HG03558 (cell line): ENCODE results near the gene PRR35.

Source experiments
- ATAC-seq: cut with Tn5 transposase; IDR thresholded peaks from one replicate; pipeline ENCODE4 v1.9.1; 2021; ENCODE audit warnings: moderate number of reproducible peaks; ENCODE audit not compliant: unreplicated experiment; ENCODE audit errors: extremely low read depth

The PRR35 gene

DNA sequence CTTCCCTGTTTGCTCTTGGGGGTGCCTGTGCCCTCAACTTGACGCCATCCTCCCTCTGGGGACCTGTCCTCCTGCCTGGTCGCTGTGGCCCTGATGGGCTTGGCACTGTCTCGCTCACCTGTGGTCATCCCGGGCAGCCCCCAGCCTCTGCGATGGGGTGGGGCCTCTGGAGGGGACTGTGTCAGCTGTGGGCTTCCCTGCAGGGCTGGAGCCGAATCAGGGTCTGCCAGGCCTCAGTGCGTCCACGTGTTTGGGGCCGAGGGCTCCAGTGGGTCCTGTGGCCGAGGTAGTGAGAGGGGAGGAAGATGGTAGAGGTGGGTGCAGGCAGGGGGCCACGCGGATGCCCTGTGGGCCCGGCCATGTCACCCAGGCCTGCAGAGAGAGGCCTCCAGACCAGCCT is 17.6 kb downstream of the PRR35 start:
- ATAC-seq = no peak

DNA sequence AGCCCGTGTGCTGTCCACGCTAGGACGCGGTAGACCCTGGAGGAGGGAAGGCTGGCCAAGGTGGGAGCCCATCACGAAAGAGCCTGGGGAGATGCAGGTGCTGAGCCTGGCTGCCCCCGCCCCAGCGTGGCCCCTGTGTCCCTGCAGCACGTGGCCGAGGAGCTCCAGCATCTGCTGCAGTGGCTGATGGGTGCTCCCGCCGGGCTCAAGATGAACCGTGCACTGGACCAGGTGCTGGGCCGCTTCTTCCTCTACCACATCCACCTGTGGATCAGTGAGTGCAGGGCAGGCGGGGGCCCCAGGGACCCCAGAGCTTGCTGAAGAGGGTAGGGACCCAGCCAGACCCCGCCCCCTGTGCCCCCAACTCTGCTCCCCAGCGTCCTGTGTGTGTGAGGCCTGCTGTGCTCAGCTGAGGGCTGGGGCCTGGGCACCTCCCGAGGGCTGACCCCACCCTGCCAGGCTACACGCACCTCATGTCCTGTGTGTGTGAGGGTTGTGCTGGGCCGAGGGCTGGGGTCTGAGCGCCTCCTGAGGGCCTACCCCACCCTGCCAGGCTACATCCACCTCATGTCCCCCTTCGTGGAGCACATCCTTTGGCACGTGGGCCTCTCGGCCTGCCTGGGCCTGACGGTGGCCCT is 18.2 kb downstream of the PRR35 start:
- ATAC-seq = no peak

DNA sequence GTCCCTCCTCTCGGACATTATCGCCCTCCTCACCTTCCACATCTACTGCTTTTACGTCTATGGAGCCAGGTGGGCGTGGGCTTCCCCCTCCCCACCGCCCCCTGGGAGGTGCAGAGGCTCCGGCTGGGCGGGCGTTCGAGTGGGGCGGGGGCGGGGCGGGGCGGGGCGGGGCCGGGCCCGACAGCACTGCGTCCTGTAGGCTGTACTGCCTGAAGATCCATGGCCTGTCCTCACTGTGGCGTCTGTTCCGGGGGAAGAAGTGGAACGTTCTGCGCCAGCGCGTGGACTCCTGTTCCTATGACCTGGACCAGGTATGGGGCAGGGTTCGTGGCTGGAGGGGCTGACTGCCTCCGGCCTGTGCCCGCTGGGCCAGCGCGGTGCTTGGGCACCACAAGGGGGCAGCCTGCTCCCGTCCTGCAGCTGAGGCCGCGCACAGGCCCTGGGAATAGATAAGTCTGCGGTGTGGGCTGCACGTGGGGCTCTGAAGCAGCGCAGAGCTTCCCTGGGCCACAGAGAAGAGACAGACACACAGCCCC is 18.7 kb downstream of the PRR35 start:
- ATAC-seq = no peak

DNA sequence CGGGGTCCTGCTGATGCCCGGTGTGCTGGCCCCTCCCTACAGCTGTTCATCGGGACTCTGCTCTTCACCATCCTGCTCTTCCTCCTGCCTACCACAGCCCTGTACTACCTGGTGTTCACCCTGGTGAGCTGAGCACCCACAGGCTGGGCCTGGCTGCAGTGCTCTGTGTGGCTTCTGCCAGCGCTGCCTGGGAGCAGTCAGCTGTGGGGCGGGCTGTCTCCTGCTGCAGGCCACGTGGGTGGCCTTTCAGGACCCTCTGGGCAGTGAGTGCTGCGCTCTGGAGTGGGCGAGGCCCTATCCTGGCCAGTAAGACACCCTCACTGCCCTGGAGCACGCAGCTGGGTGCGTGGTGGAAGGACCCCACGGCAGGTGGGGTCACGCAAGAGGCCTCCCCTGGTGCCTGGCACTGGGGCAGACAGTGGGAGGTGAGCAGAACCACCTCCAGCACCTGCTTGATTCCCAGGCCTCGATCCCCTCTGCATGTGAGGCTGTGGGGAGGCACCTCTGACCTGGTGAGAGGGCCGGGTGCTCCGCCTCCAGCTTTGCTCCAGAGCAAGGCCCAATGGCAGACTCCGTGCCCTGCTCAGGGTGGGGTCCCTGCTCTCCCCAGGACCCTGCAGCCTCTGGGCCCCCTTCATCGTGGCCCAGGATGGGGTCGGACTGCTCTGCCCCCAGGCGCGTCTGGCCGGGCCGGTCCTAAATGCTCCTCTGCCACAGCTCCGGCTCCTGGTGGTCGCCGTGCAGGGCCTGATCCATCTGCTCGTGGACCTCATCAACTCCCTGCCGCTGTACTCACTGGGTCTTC is 20.1 kb downstream of the PRR35 start:
- no peak for ATAC-seq

DNA sequence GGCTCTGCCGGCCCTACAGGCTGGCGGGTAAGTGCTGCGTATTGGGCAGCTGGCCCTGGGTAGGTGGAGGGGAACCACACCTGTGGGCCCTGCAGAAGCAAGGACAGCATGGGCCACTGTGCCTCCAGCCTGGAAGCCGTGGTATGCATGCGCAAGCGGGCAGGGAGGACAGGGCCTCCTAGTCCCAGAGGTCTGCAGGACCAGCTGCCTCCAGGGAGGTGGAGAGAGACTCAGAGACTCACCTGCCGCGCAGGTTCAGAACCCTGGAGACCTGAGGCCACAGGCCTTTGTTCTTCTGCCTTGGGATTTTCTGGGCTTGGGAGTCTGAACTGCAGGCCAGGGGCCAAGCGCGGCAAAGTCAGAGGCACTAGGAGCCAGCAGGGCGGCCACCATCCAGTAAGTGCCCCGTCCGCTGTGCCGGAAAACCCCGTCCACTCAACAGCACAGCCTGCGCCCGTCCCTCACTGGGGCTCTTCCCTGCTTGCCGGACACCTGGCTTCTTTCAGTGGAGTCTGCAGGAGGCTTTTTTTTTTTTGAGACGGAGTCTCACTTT is 20.8 kb downstream of the PRR35 start:
- ATAC-seq = no peak

DNA sequence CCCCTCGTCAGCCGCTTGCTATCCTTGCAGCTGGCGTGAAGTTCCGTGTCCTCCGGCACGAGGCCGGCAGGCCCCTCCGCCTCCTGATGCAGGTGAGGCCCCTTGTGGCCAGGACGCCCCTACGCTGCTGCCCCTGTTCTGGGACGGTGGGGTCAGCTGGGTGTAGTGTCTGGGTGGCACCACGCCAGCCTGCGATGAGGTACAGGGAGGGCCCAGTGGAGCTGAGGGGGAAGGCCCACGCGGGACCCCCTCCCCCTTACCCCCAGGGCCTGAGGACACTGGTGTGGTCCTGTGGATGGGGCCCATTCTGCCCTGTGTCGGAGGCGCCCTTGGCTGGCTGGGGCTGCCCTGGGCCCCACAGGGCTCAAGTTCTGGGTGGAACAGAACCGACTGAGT is 22.0 kb downstream of the PRR35 start:
- no peak for ATAC-seq

DNA sequence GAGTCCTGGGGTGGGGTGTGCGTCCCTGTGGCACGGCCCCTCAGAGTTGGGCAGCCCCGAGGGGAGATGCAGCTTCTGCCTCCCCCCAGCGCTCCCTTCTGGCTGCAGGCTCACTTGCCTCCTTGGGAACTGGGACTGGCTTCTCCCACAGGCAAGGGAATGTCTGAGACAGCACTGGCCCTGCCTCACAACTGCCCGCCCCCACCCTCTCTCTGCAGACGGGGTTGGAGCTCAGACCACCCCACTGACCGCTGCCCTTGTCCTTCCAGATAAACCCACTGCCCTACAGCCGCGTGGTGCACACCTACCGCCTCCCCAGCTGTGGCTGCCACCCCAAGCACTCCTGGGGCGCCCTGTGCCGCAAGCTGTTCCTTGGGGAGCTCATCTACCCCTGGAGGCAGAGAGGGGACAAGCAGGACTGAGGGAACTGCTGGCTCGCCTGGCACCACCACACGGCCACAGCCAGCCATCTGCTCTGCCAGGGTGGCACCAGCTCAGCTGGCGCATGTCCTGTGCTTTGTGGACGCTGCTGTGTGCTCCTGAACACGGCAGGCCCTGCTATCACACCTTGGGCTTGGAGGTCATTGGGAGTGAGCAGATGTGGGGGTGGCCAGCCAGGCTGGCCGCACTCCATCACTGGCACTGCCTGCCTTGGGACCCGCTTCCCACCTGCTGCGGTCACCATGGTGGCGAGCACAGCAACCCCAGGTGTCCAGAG is 22.6 kb downstream of the PRR35 start:
- ATAC-seq = no peak

DNA sequence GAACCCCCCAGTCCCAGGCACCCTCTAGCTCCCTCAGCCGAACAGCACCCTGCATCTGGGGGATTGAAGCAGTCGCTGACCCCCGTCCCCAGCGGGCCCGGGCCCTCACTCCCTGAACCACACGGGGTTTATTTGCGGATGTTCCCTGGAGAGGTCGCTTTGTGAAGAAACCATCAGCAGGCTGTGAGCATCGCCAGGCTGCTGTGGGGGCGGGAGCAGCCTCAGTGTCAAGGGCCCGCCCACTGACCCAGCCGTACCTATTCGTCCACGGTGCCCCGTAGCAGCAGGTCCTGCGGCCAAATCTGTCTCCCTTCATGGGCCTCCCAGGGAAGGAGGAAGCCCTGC is 23.2 kb downstream of the PRR35 start:
- ATAC-seq = no peak

DNA sequence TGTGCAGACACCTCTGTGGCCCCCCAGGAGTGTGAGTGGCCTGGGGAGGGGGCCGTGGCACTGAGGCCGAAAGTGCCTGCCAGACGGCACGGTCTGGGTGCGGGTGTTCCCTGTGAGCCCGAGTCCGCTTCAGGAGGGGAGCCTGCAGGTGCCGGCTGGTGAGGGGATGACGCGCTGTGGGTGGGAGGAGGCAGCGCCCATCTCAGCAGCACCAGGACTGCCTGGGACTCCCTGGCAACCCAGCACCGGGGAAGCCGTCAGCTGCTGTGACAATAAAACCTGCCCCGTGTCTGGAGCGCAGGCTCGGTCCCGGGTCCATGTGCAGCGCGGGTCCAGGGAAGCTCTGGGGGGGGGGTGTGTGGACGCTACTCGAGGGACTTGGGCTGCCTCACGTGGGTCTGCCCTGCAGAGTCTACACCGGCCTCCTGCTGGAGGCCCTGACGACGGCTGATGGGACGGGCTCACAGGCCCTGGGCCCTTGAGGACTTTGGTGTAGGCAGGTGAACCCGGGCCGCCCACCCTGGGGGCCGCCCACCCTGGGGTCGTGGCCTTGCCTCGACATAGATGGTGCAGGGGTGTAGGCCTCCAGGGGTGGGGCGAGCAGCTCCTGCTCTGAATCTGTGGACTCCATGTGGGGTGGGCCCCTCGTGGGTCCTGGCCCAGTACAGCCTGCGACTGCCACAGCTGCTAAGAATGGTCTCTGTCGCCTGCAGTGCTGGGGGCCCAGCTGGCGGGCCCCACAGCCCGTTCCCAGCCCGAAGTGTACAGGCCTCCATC is 23.8 kb downstream of the PRR35 start:
- ATAC-seq = no peak

DNA sequence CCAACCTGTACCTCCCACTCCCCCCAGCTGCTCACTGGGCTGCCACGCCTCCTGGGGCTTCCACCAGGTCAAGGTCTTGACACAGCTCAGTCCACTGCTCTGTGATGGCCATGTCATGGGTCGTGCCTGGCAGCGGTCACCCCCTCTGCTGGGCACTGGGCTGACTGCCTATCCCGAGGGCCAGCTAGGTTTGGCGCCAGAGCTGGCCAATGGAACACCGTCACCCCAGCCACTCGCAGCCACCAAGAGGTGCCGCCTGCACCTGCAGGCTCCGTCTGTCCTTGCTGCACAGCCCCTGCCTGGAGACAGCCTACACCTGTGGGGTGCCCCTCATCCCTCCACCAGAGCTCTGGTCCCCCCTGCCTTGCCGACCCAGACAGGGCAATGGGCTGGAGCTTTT is 25.2 kb downstream of the PRR35 start:
- ATAC-seq = no peak

DNA sequence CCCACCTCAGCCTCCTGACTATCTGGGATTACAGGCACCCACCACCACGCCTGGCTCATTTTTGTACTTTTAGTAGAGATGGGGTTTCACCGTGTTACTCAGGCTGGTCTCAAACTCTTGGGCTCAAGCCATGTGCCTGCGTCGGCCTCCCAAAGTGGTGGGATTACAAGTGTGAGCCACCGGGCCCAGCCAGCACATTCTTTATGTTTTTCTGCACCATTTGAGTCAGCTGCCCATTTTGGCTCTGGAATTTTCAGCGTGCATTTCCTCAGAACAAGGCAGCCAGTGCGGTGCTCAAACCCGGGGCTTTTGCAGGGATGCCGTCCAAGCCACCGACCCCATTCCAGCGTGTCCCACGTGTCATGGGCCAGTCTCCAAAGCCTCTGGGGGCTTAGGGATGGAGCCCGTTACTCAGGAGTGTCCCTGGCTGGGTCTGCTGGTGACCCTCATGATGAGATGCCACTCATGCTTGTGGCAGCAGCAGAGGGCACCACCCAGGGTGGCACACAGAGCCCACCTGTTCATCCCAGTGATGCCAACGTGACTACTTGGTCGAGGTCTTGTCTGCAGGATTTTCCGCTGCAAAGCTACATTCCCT is 26.0 kb downstream of the PRR35 start:
- ATAC-seq = no peak

DNA sequence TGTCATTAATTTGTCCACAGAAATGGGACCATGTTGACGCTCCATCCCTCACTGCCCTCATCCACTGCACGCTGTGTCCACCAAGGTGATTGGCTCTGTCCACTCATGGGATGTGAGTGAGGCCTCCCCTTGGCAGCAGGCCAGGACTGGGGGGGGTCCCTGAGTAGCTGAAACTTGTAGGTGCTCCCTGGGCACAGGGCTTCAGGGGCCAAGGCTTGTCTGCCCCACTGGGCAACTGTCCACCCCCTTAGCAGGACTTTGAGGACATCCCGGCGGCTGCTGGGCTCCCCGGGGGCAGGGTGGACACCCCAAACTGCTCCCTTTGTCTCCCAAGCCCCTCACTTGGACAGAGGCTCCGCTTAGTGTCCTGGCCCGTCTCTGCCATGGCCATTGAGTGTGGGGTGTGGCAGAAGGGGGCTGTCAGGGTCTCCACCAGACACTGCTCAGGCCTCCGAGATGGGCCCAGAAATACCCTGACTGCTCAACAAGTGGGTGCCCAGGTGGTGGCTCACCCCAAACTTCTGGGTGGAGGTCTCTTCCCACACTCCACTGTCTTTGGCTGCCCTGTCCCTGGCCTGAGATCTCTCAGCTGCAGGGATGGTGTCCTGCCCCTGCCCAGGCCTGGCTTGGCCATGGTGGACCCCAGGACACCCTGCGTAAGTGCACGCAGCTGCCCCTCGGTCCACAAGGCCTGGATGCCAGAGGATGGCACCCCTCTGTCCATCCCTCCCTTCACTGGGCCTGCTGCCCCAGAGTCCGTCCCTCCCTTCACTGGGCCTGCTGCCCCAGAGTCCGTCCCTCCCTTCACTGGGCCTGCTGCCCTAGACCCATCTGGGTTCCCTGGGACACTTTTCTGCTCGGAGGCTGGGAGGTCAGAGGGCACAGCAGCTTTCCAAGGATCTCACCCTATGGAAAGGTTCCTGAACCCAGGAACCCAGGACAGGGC is 26.7 kb downstream of the PRR35 start:
- no peak for ATAC-seq

DNA sequence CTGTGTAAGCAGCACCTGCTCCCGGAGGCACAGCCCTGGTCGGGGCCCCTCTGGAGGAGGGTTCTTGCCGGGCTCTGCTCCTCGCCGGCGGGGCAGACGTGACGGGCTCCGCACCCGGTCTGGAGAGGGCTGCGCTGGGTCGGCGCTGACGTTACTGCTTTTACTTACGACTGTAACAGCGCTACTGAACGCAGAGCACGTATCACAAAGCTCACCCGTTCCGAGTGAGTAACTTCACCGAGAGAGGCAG is 28.4 kb downstream of the PRR35 start:
- ATAC-seq = no peak

DNA sequence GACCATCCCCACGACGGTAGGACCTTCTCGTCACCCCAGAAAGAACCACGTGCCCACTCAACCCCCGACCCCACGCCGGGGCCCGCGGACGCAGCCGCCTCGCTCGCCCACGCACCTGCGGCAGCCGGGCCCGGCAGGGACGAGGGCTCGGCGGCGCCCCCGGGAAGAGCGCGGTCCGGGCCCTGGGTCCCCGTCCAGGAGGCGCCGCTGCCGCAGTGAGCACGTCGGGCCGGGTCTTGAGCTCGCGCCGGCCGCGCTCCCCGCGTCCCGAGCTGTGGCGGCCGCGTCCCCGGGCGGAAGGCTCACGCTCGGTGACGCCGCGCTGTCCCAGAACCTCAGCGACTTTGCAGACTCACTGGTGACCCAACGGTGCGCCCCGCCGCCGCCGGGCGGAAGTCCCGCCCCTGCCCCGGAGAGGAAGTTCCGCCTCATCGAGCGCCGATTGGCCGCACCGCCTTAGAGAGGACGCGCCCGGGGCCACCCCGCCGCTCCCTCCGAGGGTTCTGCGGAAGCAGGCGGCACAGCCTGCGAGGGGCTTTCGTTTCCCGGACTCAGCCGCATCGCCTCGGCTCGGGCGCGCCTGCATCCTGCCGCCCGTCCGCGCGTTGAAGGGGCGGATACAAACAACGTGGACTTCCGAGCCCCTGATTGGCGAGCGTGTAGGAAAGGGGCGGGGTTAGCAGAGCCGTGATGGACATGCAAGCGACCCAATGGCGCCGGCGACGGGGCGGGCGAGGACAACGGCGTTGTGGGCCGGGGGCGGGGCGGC is 28.9 kb downstream of the PRR35 start:
- ATAC-seq = peak; percentile 34

DNA sequence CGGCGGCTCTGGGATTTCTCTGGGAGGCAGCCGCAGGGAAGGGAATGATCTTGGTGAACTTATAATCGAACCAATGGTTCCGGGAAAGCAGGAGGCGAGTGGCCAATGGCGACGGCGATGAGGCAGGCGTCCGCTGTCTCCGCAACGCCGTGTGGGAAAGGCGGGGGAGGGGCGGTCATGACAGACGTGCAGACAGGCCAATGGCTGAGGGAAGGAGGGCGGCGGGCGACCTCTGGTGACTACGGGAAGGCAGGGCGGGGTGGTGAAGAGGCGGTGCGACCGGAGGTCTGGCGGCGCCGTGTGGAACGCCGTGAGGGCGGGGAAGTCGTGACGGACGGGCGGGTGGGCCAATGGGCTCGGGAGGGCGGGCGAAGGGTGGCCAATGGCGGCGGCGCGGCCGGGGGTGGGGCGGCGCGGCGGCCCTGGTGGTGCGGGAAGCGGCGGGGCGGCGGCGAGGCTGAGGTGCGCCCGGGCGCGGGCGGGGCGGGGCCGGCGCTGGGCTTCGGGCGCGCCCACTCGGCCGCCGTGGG is 29.5 kb downstream of the PRR35 start, which contains the start of gene RAB40C:
Gene RAB40C (plus strand): TSS at position 409 of the 530 bp plus-strand sequence. CDS start 226 bp downstream, outside the sequence.
- ATAC-seq = peak; percentile 39

DNA sequence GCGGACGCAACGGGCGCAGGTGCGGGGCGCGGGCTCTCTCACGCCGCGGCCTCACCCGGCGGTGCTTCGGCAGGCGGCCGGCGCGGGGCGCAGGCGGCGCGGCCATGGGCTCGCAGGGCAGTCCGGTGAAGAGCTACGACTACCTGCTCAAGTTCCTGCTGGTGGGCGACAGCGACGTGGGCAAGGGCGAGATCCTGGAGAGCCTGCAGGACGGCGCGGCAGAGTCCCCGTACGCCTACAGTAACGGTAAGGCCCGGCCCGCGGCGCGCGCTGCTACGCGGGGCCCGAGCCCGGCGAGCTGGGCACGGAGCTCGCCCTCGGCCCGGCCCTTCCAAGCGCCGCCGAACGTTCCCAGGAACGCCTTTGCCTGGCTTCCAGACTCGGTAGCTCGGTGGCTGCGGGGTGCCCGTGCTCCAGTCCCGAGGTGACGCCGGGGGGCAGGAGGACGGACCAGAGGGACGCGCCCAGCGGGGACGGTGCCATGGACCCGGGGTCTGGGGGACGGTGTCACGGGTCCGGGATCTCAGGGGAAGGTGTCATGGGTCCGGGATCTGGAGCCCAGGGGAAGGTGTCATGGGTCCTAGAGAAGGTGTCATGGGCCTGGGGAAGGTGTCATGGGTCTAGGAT is 30.1 kb downstream of the PRR35 start:
- ATAC-seq = no peak

DNA sequence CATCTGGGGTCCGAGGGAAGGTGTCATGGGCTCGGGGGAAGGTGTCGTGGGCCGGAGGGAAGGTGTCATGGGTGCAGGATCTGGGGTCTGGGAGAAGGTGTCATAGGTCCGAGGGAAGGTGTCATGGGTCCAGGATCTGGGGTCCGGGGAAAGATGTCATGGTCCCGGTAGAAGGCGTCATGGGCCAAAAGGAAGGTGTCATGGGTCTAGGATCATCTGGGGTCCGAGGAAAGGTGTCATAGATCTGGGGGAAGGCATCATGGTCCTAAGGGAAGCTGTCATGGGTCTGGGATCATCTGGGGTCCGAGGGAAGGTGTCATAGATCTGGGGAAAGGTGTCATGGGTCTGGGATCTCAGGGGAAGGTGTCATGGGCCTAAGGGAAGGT is 30.6 kb downstream of the PRR35 start:
- no peak for ATAC-seq
